GM21515 (cell line): ENCODE results near the gene OR2V2.

Source experiments
- ATAC-seq: cut with Tn5 transposase; IDR thresholded peaks from one replicate; pipeline ENCODE4 v1.9.1; 2021; ENCODE audit not compliant: unreplicated experiment

Gene OR2V2

DNA sequence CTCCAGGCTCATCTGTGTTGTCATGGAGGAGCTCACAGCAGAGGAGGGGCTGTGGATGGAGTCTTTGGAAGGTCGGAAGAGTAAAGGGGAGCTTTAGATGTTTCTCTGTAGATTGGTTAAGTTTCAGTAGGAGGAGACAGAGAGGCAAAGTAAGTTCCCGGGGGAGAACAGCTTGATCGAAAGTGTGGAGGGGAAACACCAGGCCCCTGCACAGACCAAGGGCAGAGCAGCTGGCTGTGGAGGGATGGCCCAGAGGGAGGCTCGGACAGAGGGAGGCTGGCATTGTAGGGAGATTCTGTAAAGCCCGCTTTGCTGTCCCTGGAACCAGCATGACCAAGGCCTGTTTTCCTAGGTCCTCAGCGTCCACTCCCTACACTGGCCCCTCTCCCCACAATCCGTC, 5.3 kb upstream of the OR2V2 start:
- no peak for ATAC-seq

DNA sequence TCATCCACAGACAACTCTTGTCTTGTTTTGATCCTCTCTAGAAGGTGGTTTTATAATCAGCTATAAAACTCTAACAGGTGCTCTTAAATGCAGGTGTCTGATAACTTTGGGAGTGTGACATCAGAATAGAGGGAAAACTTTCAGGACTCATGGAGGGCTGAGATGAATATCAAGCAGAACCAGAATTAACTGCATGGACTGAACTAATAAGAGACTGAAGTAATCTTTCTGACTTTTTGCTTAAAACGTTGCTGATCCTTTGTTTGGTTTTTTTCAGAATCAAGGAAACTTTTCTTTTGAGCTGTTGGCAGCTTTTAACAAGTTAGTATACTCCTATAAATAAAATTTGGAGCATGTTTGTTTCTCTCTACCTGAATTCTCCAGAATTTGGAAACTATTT, 2.3 kb upstream of the OR2V2 start:
- ATAC-seq, result no peak

GRCh38 chr5:181149355-181149754, 2.0 kb downstream of the OR2V2 start:
- no peak for ATAC-seq

DNA sequence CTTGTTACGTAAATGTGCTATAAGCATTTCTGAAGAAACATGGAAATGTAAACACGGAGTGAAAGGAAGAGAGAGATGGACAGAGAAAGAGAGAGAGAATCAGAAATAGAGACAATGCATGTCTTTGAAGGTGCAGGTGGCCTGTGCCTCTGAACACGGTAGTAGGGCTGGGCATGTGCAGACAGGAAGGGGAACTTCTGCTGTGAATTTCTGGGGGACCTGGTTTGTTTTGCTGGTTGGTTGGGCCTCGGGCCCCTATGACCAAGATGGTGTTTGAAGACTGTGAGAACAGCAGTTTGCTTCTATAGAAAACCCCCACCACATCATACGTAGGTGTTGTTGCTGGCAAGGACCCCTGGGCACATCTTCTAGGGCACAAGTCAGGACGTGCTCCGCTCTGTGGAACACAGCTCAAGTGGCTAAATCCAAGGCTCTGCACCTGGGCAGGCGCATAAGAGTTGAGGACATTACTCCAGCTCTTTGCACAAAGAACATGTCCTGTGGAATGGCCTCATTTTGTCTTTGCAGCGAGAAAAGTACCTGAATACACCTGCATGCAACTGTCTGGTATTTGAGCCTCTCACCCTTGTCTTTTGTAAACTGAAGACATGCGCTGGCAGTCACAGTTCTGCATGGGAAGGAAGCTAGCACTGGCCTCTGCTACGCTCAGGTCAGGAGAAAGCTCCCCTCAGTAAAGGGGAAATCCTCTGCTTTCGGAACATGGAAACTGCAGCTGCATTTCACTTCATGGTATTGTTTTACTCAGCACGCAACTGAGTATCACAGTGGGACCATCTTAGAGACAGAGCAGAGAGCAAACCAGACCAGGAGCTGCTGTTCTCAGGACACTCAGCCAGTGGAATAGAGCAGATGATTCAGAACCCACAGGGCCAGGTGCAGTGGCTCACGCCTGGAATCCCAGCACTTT, 2.7 kb downstream of the OR2V2 start:
- peak; percentile 61 for ATAC-seq

GRCh38 chr5:181151146-181151545, 3.8 kb downstream of the OR2V2 start:
- no peak for ATAC-seq

DNA sequence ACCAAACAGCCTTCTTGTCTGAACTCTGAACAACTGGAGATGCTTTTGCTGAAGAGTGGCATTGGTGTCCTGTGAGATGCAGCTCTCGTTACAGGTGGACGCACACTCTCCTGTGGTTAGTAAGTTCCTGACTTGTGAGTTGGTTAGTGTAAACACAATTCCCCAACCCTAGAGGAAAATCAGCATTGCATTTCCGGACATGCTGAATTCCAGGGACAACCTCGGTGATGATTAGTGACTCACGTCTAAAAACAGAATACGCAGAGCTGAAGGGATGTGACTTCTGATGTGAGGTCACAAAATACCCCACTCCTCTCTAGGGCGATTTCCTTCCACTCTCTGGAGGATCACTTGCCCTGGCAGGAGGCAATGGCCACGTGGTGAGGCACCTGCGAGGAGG, 5.0 kb downstream of the OR2V2 start:
- ATAC-seq, result no peak

DNA sequence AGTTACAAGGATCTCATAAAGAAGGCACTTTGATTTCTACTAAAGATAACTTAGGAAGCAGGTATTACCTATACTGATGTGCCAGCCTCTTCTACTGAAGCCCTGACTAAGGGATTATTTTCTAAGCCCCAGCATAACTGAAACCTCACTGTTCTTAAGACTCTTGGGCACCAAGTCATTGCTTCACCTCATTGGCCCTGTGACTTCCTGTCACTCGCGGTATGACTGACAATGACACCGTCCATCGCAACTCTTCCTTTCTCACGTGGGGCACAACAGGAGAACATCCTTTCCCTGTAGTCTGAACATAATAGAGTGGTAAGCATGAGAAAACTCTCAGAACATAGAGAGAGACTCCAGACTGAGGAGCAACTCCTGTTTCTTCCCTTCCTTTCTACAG, 6.4 kb downstream of the OR2V2 start:
- ATAC-seq, result no peak

DNA sequence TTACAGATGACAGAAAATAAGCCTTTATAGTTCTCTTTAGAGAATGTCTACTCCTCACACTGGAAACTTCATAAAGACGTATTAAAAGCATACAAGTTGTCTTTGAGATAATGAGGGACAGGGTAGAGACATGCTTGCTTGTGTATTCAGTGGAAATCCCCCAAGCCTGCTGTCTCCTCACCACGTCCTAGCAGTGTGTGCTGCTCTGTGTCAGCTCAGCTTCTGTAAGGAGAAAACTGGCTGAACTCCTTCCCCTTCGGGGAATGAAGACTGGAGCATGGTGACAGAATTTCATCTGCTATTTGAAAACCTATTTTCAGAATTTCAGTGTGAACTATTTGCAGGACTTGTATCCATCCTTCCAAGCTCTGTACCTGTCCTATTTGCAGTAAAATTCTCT, 9.4 kb downstream of the OR2V2 start:
- no peak for ATAC-seq

DNA sequence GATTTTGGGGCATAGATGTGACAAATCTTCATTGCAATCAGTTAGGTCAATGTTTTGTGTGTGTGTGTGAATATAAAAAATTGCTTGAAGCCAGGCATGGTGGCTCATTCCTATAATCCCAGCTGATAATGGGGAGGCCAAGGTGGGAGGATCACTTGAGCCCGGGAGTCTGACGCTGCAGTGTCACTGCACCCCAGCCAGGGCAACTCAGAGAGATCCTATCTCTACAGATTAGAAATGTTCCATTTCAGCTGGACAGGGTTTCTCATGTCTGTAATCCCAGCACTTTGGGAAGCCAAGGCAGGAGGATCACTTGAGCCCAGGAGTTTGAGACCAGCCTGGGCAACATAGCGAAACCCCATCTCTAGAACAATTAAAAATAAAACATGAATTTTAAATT, 11.5 kb downstream of the OR2V2 start:
- ATAC-seq, result no peak

DNA sequence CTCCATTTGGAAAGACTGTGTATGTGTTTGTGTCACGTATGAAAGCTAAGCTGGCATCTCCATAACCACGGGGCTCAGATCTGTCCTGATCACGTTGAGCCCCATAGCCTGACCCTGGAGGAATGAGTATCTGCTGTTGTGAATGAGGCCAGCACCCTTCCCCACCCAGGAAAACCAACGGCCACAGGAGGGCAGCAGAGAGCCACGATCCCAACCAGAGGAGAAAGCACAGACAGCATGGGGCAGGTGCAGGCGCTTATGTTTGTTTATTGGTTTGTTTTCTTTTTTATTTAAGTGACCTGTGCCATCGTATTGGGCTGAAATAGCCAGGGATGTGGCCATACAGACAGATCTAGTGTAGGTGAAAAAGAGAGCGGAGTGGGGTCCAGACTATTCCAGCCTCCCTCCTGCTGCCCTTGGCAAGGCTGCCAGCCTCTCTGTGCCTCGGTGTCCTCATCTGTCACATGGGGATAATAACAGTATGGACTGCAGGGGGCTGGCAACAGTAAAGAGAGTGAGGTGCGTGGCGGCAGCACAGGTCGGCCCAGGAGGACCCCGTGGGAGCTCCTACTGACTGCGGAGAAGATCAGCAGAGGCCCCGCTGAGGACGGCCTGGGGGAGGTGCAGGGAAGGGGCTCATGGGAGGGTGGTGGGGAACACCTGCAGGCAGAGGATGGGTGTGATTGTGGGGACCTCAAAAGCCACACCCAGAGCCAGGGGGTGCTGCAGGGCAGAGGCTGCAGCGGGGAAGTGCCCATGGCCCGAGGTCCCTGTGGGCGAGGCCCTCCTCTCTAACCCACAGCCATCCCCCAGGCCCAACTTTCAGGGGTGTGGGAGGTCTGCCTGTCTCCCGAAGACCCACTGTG, 12.1 kb downstream of the OR2V2 start:
- peak; percentile 63 for ATAC-seq

DNA sequence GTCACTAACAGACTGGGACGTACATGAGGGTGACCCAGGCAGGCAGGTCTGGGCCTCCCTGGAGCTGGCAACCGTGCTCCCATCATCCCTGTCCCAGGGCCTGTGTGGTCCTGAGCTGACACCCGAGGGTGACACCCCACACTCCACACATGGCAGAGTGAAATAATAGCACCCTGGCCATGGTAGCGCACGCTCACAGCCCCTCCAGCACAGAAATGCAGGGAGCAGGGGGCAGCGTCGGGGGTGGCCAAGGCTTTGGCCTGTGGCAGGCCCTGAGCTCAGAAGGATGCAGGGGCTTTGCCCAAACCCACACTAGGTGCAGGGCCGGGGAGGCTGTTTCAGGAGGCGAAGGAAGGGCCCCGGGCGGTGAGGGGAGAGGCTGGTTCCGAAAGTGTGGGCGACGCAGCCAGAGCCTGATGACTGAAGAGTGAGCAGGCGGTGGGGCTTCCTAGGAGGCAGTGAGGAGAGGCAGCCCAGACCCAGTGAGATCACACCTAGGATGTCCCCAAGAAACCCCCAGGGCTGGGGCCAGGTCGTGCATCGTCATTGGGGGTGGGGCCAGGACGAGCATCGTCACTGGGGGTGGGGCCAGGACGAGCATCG, 12.9 kb downstream of the OR2V2 start:
- ATAC-seq, result peak; percentile 53

DNA sequence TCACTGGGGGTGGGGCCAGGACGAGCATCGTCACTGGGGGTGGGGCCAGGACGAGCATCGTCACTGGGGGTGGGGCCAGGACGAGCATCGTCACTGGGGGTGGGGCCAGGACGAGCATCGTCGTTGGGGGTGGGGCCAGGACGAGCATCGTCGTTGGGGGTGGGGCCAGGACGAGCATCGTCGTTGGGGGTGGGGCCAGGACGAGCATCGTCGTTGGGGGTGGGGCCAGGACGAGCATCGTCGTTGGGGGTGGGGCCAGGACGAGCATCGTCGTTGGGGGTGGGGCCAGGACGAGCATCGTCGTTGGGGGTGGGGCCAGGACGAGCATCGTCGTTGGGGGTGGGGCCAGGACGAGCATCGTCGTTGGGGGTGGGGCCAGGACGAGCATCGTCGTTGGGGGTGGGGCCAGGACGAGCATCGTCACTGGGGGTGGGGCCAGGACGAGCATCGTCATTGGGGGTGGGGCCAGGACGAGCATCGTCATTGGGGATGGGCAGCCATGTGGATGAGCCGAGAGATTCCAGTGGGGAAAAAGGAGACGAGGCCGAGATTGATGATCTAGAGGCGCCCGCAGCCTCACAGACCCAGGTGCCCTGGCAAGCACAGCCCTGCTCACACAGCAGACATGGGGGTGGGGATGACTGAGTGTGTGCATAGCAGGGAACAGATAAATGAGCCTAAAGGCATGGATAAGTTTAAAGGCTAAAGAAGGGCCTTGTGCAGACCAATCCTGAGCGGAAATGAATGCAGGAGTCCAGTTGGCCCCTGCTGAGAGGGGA, 13.6 kb downstream of the OR2V2 start:
- ATAC-seq, result peak; percentile 21

GRCh38 chr5:181161534-181162175, 14.3 kb downstream of the OR2V2 start:
- ATAC-seq, result no peak

DNA sequence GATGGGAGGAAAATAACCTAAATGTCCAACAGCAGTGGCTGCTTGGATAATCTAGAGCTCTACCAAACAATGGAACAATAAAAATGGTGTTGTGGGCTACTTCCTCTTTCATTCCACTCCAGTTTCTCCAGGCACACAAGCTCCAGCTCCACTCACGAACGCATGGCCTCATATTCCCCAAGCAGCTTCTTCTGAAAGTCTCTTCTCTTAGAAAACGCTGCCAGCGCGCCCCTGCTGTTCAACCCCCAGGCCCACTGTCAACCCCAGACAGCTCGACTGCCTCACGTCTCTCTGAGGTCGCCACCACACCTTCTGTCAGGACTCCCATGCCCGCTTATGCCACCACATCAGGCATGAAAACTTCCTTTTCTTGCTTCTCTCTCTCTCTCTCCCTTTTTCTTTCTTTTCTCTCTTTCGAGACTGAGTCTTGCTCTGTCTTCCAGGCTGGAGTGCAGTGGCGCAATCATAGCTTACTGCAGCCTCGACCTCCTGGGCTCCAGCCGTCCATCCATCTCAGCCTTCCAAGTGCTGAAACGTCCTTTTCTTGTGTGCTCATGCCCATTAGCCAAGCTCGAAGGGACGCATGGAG, 16.2 kb downstream of the OR2V2 start:
- no peak for ATAC-seq

GRCh38 chr5:181164076-181164952, 16.9 kb downstream of the OR2V2 start:
- no peak for ATAC-seq

DNA sequence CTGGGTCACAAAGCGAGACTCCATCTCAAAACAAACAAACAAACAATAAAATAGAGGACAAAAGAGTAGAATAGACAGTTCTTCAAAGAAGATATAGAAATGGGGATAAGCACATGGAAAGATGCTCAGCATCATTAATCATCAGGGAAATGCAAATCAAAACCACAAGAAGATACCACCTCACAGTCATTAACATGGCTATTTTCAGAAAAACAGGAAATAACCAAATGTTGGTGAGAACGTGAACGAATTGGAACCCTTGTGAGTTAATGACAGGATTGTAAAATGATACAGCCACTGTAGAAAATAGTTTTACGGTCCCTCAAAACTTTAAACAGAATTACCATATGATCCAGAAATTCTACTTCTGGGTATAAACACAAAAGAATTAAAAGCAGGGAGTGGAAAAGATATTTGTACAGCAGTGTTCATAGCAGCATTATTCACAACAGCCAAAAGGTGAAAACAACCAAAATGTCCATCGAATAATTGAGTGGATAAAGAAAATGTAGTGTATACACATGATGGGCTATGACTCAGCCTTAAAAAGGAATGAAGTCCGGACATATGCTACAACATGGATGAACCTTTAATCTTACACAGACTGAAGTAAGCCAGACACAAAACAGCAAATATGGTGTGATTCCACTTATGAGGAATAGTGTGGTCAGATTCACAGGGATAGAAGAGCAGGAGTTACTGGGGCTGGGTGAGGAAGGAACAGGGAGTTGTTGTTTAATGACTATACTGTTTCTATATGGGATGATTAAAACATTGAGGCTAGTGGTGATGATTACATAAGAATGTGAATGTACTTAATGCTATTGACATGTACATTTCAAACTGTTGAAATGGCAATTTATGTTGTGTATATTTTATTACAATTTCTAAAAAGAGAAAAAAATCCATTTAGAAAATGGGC, 19.7 kb downstream of the OR2V2 start:
- no peak for ATAC-seq

DNA sequence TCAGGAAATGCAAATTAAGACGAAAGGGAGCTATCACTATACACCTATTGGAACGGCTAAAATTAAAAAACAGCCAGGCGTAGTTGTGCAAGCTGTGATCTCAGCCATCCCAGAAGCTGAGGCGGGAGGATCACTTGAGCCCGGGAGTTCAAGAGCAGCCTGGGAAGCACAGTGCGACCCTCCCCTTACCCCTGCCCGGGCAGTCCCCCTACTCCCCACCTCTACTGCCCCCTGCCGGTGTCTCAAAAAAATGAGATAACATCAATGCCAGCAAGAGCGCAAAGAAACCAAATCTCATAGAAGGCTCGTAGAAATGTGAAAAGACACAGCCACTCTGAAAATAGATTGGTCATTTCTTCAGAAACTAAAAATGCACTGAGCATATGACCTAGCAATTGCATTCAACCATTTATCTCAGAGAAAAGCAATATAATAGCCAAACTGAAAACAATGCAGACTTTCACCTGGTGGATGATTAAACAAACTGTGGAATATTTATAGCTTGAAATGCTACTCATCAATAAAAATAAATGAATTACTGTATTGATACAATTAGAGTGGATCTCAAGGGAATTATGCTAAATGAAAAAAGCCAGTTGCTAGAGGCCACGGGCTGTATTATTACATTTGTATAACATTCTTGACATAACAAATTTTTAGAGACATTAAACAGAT, 20.6 kb downstream of the OR2V2 start:
- no peak for ATAC-seq
